Neutrophil (primary cell): ENCODE data around the gene VWCE.

ENCODE experiments used
- H3K27ac ChIP-seq: fragments of 200-600 bp; sonication (generic); 2 replicates; pipeline ENCODE4 v1.5.1; 2016; ENCODE audit warnings: mild to moderate bottlenecking, moderate library complexity
- H3K27me3 ChIP-seq: fragments of 200-600 bp; sonication (generic); 2 replicates; pipeline ENCODE4 v1.6.0; 2016; ENCODE audit warnings: mild to moderate bottlenecking
- H3K36me3 ChIP-seq: fragments of 200-600 bp; sonication (generic); 2 replicates; pipeline ENCODE4 v1.5.1; 2017
- H3K4me1 ChIP-seq, 2 experiments: fragments of 200-600 bp in 1 of 2; sonication (generic) in 1 of 2; 1 replicate in 1 of 2; 2 replicates in 1 of 2; pipeline versions ENCODE4 v1.5.1 to v1.6.1; 2013 to 2016; ENCODE audit warnings: low read depth in 1 of 2, low read length in 1 of 2, mild to moderate bottlenecking in 1 of 2, moderate library complexity in 1 of 2; ENCODE audit not compliant: control insufficient read depth in 1 of 2, insufficient read depth in 1 of 2
- H3K4me3 ChIP-seq, 2 experiments: fragments of 200-600 bp in 1 of 2; sonication (generic) in 1 of 2; 1 replicate in 1 of 2; 2 replicates in 1 of 2; pipeline ENCODE4 v1.5.1; 2013 to 2016; ENCODE audit warnings: low read depth in 1 of 2, low read length in 1 of 2, mild to moderate bottlenecking in 1 of 2, moderate library complexity in 1 of 2
- H3K9me3 ChIP-seq: fragments of 200-600 bp; sonication (generic); 2 replicates; pipeline ENCODE4 v1.5.1; 2016
- CTCF ChIP-seq: fragments of 200-600 bp; sonication (generic); IDR thresholded peaks from 2 replicates; pipeline ENCODE4 v1.5.1; 2016; ENCODE audit warnings: antibody characterized with exemption

VWCE gene

GRCh38 chr11:61278001-61278470 lies 17.1 kb downstream of the VWCE start:
- H3K4me1 ChIP-seq, result no peaks in the 10 kb centered on the region
- no peak overlapping the region for H3K27ac ChIP-seq
- H3K4me3 ChIP-seq, result no peak overlapping the region
- no peaks in the 10 kb centered on the region for H3K36me3 ChIP-seq
- H3K27me3 ChIP-seq, result no peaks in the 10 kb centered on the region
- no peaks in the 10 kb centered on the region for H3K9me3 ChIP-seq
- no peak for TF ChIP-seq CTCF

GRCh38 chr11:61277186-61278000 lies 17.7 kb downstream of the VWCE start:
- no peaks in the 10 kb centered on the region for H3K4me1 ChIP-seq
- H3K4me3 ChIP-seq, result no peak overlapping the region
- TF ChIP-seq CTCF, result no peak
- H3K36me3 ChIP-seq, result no peaks in the 10 kb centered on the region
- H3K9me3 ChIP-seq, result no peaks in the 10 kb centered on the region
- no peak overlapping the region for H3K27ac ChIP-seq
- no peaks in the 10 kb centered on the region for H3K27me3 ChIP-seq

DNA sequence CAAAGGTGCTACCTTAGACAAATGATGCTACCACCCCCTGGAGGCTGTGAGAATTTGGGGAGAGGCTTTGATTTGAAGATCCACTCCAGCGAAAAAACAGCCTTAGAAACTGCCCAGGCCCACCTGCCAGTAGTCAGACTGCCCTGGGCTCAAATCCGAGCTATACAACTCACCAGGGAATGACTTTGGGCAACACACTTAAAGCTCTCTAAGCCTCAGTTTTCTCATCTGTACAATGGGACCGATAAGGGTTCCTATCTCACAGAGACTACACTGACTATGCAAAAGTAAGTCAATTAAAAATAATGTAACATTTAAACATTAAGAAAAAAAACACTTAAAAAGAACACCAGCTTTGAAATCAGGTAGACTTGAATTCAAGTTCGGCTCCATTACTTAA lies 19.9 kb downstream of the VWCE start:
- Histone ChIP-seq H3K36me3 (no peaks in the 10 kb centered on the region), H3K4me3 (no peak overlapping the region), H3K27ac (no peak overlapping the region), H3K4me1 (no peaks in the 10 kb centered on the region), H3K27me3 (no peaks in the 10 kb centered on the region), H3K9me3 (no peaks in the 10 kb centered on the region)
- no peak for TF ChIP-seq CTCF

- no peaks in the 10 kb centered on the region for H3K36me3 ChIP-seq
- H3K4me3 ChIP-seq, result no peak overlapping the region
- H3K27ac ChIP-seq, result no peak overlapping the region
- H3K27me3 ChIP-seq, result no peaks in the 10 kb centered on the region
- TF ChIP-seq CTCF, result no peak
- H3K4me1 ChIP-seq, result no peaks in the 10 kb centered on the region
- H3K9me3 ChIP-seq, result no peaks in the 10 kb centered on the region
These were observed 21.0 kb downstream of the VWCE start for GRCh38 chr11:61274084-61274483.

GRCh38 chr11:61273178-61274078 lies 21.7 kb downstream of the VWCE start:
- Histone ChIP-seq H3K36me3 (no peaks in the 10 kb centered on the region), H3K27me3 (no peaks in the 10 kb centered on the region), H3K27ac (no peak overlapping the region), H3K4me3 (no peak overlapping the region), H3K4me1 (no peaks in the 10 kb centered on the region), H3K9me3 (no peaks in the 10 kb centered on the region)
- no peak for TF ChIP-seq CTCF
